Stimulated activated CD8-positive, alpha-beta memory T cell treated with anti-CD3 and anti-CD28 coated beads, Interleukin-15, amount 100 ng/mL, for 24 hours (primary cell): ENCODE results near the gene LCE2A.

Experiments used
- DNase-seq: peaks from one replicate; pipeline ENCODE4 v3.0.0-alpha.2; 2020; ENCODE audit warnings: low read depth

The LCE2A gene

DNA sequence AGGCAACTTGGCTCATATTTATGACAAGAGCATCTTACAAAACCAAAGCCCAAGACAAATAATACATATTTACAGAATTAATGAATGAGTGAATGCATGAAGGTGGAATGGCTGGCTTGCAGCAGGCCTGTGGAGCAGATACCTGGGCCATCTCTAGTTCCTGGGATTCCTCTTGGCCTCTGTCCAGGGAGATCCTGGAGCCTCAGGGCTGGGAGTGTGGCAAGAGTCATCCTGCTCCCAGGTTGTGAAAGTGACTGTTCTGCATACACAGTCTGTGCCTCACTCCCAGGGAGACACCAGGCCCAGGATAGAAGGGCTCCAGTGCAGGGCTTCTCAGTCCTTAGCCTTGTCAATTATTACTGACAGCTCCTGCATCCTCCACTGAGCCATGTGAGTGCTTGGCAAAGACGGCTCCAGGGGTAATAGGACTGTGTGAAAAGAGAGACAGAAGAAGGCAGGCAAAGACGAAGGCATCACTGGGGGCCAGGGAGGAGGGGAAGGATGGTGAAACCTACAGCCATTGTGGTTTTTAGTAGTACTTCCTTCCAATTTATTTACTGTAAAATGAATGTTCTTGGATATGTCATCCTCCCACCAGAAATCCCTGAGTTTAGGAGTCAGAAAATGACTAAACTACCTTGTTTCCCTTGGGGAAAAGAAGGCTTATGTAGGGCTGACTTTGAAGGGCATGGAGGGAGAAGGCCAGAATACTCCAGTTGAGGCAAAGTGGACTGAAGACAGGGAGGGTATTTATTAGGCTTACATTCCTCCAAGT is 45.4 kb downstream of the LCE2A start:
- no peak for DNase-seq

DNA sequence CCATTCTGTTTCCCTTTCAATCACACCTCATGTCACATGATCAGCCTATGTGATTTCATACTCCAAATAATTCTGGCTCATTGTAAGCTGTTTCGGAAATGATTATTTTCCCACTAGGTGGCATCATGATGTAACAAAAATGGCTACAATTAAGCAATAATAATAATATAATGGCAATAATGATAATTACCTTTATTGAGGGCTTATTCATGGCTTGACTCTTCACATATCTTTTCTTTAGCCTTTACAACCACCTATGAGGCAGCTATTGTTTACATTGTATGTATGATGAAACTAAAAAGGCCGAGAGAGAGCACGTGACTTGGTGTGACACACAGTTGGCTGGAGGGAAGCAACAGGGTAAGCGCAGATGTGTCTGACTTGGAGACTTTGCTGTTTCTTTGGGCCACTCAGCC is 47.2 kb downstream of the LCE2A start:
- no peak for DNase-seq

DNA sequence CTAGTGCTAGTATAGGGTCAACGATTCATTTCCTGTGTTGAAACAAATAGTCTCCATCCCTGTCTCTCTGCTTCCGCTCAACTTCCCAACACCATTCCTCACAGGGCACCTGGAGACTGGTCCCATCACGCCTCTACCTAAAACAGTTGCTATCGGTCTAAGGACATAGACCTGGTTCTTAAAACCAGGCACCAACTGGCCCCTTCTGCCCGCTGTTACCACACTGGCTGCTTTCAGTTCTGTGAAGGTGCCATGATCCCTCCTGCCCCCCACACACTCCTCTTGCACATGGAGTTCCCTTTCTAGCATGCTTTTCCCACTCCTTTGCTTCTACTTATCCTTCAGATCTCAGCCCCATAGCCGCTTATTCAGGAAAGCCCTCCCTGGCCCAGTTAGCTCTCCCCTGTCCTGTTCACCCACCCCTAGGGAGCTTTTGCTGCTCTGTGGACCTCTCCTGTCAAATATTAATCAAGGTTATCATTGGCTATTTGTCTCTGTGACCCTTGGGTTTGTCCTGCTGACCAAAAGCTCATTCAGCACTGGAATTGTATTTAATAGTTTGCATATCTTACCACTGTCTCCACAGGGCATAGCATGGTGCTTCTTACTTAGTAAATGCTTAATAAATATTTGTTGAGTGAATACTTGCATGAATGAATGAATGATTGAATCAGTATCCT is 47.8 kb downstream of the LCE2A start:
- DNase-seq, result no peak

DNA sequence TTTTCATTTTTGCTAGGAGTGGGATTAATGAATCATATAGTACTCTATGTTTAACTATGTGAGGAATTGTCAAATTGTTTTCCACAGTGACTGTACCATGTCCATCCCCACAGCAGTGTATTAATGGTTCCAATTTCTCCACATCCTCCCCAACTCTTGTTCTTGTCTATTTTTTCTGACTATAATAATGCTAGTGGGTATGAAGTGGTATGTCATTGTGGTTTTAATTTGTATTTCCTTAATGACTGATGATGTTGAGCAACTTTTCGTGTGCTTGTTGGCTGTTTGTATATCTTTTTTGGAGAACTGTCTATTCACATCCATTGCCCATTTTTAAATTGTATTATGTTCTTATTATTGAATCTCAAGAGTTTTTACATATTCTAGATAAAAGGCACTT is 49.7 kb downstream of the LCE2A start:
- DNase-seq, result no peak
